OCI-M1 (cell line): ENCODE measurements around the gene GALNT6.
"Not testable (repeated sequence)": the region's sequence is repeated elsewhere in the genome, so short reads cannot be mapped to it uniquely, and the experiment has no call there.

ENCODE experiments used
- DNase-seq: peaks from one replicate; lab custom pipeline; 2025; lab: John Stamatoyannopoulos, UW

Gene GALNT6

GRCh38 chr12:51357374-51358047 lies 33.7 kb downstream of the GALNT6 start:
- no peak for DNase-seq

GRCh38 chr12:51351913-51352532 lies 39.2 kb downstream of the GALNT6 start:
- DNase-seq, result peak; percentile 52

GRCh38 chr12:51349026-51349425 lies 42.2 kb downstream of the GALNT6 start:
- no peak for DNase-seq

- DNase-seq, result no peak
Measured at GRCh38 chr12:51348116-51348515, 43.1 kb downstream of the GALNT6 start.

- DNase-seq, result no peak
Measured at GRCh38 chr12:51346581-51346980, 44.6 kb downstream of the GALNT6 start, which contains the start of gene CELA1. CELA1 (minus strand) TSS chr12:51346679; CDS start chr12:51346638, 41 bp downstream.

GRCh38 chr12:51345681-51346080 lies 45.5 kb downstream of the GALNT6 start:
- no peak for DNase-seq

- no peak for DNase-seq
Measured at GRCh38 chr12:51343201-51343600, 48.0 kb downstream of the GALNT6 start.

- no peak for DNase-seq
Measured at GRCh38 chr12:51342416-51342815, 48.8 kb downstream of the GALNT6 start.

GRCh38 chr12:51341251-51342007 lies 49.8 kb downstream of the GALNT6 start:
- DNase-seq, result peak; percentile 90

GRCh38 chr12:51339750-51340149 lies 51.5 kb downstream of the GALNT6 start:
- no peak for DNase-seq

- DNase-seq, result not testable (repeated sequence)
Measured at GRCh38 chr12:51337336-51337735, 53.9 kb downstream of the GALNT6 start.

GRCh38 chr12:51335931-51336330 lies 55.3 kb downstream of the GALNT6 start:
- peak; percentile 52 for DNase-seq

GRCh38 chr12:51334764-51335163 lies 56.4 kb downstream of the GALNT6 start:
- no peak for DNase-seq

- peak; percentile 32 for DNase-seq
Measured at GRCh38 chr12:51333536-51333935, 57.7 kb downstream of the GALNT6 start.

- DNase-seq, result no peak
Measured at GRCh38 chr12:51330186-51330585, 61.0 kb downstream of the GALNT6 start.

- DNase-seq, result no peak
Measured at GRCh38 chr12:51329742-51330141, 61.5 kb downstream of the GALNT6 start.

- DNase-seq, result no peak
Measured at GRCh38 chr12:51328587-51328986, 62.6 kb downstream of the GALNT6 start.

- DNase-seq, result peak; percentile 98
Measured at GRCh38 chr12:51326698-51327439, 64.3 kb downstream of the GALNT6 start.

GRCh38 chr12:51324953-51325352 lies 66.3 kb downstream of the GALNT6 start:
- DNase-seq, result no peak

GRCh38 chr12:51323966-51324895 lies 67.0 kb downstream of the GALNT6 start, which contains the start of gene BIN2:
BIN2 (minus strand) TSS chr12:51324174; CDS start chr12:51324102, 72 bp downstream.
- DNase-seq, result peak; percentile 84
